IgD-negative memory B cell (primary cell): ENCODE data around the gene ZNF878. TPM values are rescaled to one million over a fixed set of nuclear protein-coding genes. Genes with fewer than 3 reads are reported as not detected.
A peak's percentile ranks its signal among the peaks of the same experiment; 100 is the strongest.
"Not testable (repeated sequence)": the region's sequence is repeated elsewhere in the genome, so short reads cannot be mapped to it uniquely, and the experiment has no call there.

Experiments used
- H3K27ac Mint-ChIP-seq, 3 donors: one replicate each; pipeline ENCODE4 v1.8.0; 2020 to 2022; ENCODE audit warnings: mild to moderate bottlenecking in 3 of 3, mixed read lengths in 3 of 3, moderate library complexity in 1 of 3
- H3K27me3 Mint-ChIP-seq: one replicate; pipeline ENCODE4 v1.8.0; 2021; ENCODE audit warnings: mixed read lengths
- H3K36me3 Mint-ChIP-seq: one replicate; pipeline ENCODE4 v1.8.0; 2020; ENCODE audit warnings: mild to moderate bottlenecking, mixed read lengths
- H3K4me1 Mint-ChIP-seq, 3 donors: one replicate each; pipeline ENCODE4 v1.8.0; 2020 to 2022; ENCODE audit warnings: mixed read lengths in 3 of 3, mild to moderate bottlenecking in 1 of 3
- H3K4me3 Mint-ChIP-seq, 4 donors: one replicate each; pipeline ENCODE4 v1.8.0; 2020 to 2022; ENCODE audit warnings: mild to moderate bottlenecking in 4 of 4, mixed read lengths in 4 of 4, moderate library complexity in 3 of 4
- H3K9me3 Mint-ChIP-seq, 3 donors: one replicate each; pipeline ENCODE4 v1.8.0; 2020 to 2021; ENCODE audit warnings: mixed read lengths in 3 of 3, mild to moderate bottlenecking in 1 of 3
- polyA plus RNA-seq: library from polyadenylated mRNA; unstranded; fragments of 300-500 nt; fragmentation: Illumina TruSeq; gene quantifications from one replicate; pipeline ENCODE4 v1.2.3, GENCODE V29; 2021

ZNF878 gene
- not detected for polyA plus RNA-seq

DNA sequence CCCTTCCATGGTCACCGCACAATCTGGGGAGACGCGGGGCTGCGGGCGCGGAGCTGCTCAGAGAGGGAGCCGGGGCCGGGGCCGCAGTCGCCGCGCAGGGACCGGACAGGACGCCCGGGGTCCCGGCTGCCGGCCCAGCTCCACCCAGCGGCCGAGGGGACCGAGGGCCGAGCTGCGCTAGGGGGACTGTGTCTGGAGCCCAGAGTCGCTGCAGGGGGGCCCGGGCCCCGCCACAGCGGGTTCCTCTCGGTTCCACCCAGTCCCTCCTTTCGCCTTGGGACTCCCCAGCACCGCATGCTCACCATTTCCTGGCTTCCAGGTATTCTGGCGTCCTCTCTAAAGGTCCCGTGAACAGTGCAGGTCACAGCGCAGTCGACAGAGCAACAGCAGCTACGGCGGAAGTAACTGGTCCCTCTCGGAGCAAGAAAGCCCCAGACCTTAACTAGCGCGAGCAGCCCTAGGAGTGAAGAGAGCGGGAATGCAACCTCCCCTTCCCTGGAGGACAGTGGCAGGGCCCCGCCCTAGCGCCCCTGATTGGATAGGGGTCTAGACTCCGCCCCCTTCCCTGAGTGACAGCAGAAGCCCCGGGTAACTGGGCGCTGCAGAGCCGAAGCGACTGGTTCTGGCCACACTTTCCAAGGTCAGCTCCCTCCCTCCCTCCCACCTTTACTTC is at the start of gene ZNF878:
TSS of gene ZNF878 (minus strand) at position 465 of the 673 bp plus-strand sequence. CDS start at position 305, 160 bp downstream.
- Mint-ChIP-seq H3K27ac (peak within 1 kb of the TSS in 1 of 3 donors; percentile 74), H3K4me3 (peak within 1 kb of the TSS; percentile 89 to 97 (median 94)), H3K36me3 (no peaks in the 10 kb centered on the region), H3K4me1 (peaks cover 5 to 15% (median 7%) of the 10 kb centered on the region in 3 donors), H3K9me3 (no peaks in the 10 kb centered on the region), H3K27me3 (peaks cover 7% of the 10 kb centered on the region)

DNA sequence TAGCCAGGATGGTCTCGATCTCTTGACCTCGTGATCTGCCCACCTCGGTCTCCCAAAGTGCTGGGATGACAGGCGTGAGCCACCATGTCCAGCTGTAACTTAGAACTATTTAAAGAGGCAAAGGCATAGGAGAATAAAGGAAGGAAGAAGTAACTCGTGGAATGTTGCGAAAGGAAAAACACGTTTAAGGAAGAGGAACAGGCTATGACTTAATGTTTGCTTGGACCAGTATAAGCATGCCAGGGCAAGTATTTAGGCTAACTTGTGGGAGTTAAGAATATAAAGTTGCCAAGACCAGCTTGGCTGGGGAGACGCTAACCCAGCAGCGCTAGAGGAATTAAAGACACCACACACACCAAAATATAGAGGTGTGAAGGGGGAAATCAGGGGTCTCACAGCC is 45.3 kb upstream of the ZNF878 start:
- H3K4me3 Mint-ChIP-seq: no peak overlapping the region
- peaks cover 6% of the 10 kb centered on the region for H3K27me3 Mint-ChIP-seq
- peaks cover 4 to 8% (median 5%) of the 10 kb centered on the region in 3 donors for H3K9me3 Mint-ChIP-seq
- H3K36me3 Mint-ChIP-seq: peaks cover 8% of the 10 kb centered on the region
- H3K27ac Mint-ChIP-seq: no peak overlapping the region
- H3K4me1 Mint-ChIP-seq: peaks cover 0 to 2% (median 2%) of the 10 kb centered on the region in 3 donors

DNA sequence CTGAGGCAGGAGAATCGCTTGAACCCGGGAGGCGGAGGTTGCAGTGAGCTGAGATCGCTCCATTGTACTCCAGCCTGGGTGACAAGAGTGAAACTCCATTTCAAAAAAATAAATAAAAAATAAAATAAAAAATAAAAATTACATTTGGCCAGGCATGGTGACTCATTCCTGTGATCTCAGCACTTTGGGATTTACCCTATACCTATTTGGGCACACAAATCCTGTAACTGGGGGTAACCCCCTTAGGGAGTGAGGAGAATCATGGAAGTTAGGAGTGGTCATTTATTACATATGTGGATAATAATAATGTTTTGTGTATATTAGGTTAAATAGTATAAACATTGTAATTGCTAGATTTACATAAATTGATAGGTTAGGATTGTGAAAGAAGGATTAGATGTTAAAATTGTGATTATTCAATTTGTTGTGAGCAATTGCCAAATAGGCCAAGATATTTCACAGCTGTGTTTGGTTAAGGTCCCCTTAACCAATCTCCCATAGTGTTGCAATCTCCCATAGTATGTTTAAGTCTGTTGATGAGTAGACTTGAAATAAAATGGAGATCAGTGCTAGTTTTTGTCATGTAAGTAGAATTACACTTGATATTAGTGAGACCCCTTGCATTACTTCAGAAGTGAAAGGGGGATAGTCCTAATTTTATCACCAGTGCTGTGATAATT is 42.5 kb upstream of the ZNF878 start:
- peaks cover 4 to 8% (median 6%) of the 10 kb centered on the region in 3 donors for H3K9me3 Mint-ChIP-seq
- H3K4me1 Mint-ChIP-seq: peaks cover 5 to 15% (median 8%) of the 10 kb centered on the region in 3 donors
- H3K36me3 Mint-ChIP-seq: peaks cover 13% of the 10 kb centered on the region
- H3K27ac Mint-ChIP-seq: no peak overlapping the region
- H3K27me3 Mint-ChIP-seq: peaks cover 8% of the 10 kb centered on the region
- H3K4me3 Mint-ChIP-seq: no peak overlapping the region

DNA sequence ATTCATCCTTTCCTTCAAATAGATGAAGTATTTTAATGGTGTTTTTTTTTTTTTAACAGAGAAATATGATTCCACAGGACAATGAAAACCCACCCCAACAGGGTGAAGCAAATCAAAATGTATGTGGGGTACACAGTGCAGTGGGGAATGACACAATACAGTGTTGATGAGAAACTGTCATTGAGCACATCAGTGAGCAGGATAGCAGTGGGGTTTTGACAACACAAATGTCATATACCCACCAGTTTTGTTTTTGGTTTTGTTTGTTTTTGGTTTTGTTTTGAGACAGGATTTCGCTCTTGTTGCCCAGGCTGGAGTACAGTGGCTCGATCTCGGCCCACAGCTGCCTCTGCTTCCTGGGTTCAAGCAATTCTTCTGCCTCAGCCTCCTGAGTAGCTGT is 41.0 kb upstream of the ZNF878 start:
- H3K36me3 Mint-ChIP-seq: peaks cover 13% of the 10 kb centered on the region
- H3K4me3 Mint-ChIP-seq: peak overlapping the region in 2 of 4 donors; percentile 14 to 71
- no peak overlapping the region for H3K27ac Mint-ChIP-seq
- peaks cover 8% of the 10 kb centered on the region for H3K27me3 Mint-ChIP-seq
- H3K4me1 Mint-ChIP-seq: peaks cover 5 to 15% (median 8%) of the 10 kb centered on the region in 3 donors
- peaks cover 2 to 8% (median 3%) of the 10 kb centered on the region in 3 donors for H3K9me3 Mint-ChIP-seq

DNA sequence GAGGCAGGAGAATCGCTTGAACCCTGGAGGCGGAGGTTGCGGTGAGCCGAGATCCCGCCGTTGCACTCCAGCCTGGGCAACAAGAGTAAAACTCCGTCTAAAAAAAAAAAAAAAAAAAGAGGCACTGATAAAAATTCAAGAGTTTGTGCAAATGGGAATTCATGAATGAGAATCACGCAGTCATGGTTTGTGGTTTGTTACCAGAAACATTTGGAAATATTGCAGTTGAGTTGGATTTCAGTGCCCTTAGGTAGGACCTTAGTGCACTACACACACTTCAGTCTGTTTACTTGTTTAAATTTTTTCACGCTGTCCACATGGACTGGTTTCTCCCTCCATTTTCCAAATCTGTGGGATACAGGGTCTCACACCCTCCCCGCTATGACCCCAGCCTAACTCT is 40.2 kb upstream of the ZNF878 start:
- peaks cover 5 to 15% (median 8%) of the 10 kb centered on the region in 3 donors for H3K4me1 Mint-ChIP-seq
- peak overlapping the region; percentile 14 to 91 (median 80) for H3K4me3 Mint-ChIP-seq
- H3K27ac Mint-ChIP-seq: no peak overlapping the region
- peaks cover 12% of the 10 kb centered on the region for H3K36me3 Mint-ChIP-seq
- H3K27me3 Mint-ChIP-seq: peaks cover 8% of the 10 kb centered on the region
- peaks cover under 1 to 8% (median 2%) of the 10 kb centered on the region in 3 donors for H3K9me3 Mint-ChIP-seq

DNA sequence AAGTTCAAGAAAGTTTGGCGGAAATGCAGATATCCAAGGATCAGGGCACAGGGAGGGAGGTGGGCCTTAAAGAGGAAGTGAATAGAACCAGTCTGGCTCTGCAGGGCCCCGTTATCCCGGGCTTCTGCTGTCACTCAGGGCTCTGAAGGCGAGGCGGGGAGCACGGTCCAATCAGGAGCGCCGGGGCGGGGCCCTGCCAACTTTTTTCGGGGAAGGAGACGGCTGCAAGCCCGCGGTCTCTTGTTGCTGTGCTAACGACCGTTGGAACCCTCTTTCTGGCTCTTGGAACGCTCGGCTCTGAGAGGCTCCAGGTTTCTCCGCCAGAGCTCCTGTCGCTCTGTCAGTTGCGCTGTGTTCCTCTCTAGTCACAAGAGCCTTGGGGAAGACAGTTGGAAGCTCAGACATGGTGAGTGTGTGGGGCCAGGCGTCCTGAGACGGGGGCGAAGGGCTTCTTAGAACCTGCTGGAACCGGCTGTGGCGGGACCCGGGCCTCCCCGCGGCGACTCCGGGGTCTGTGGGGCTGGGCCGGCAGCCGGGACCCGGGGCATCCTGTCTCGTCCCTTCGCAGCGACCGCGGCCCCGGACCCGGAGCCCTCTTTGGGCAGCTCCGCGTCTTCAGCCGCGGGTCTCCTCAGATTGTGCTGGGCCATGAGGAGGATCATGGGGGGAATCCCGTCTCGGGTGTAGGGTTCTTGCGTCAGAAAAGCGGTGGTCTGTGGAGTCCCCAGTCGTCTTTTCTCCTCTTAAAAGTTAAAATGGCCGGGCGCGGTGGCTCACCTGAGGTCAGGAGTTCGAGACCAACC is 39.5 kb upstream of the ZNF878 start:
- H3K4me3 Mint-ChIP-seq: peak overlapping the region; percentile 73 to 94 (median 84)
- H3K27ac Mint-ChIP-seq: peak overlapping the region in 1 of 3 donors; percentile 71
- peaks cover 5 to 15% (median 8%) of the 10 kb centered on the region in 3 donors for H3K4me1 Mint-ChIP-seq
- peaks cover 11% of the 10 kb centered on the region for H3K36me3 Mint-ChIP-seq
- H3K9me3 Mint-ChIP-seq: peaks cover 0 to 8% (median 2%) of the 10 kb centered on the region in 3 donors
- H3K27me3 Mint-ChIP-seq: peaks cover 8% of the 10 kb centered on the region

DNA sequence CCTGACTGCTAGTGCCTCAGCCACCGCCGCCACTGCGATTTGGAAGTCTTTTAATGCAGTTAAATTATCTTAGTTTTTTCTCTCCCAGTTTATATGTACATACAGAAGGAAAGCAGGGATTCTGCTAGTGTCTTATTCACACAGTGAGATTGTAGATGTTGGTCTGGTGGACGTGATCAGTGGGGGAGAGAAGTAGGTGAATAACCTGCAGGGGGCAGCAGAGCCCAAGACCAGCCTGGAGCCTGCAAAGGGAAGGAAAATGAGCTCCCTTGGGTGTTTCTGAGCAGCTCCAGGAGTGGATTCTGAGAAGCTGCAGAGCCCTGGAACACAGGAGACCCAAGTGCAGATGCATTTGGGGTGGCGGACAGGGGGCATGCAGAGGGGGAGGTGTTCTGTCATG is 38.0 kb upstream of the ZNF878 start:
- H3K27me3 Mint-ChIP-seq: peaks cover 8% of the 10 kb centered on the region
- peaks cover 5 to 15% (median 8%) of the 10 kb centered on the region in 3 donors for H3K4me1 Mint-ChIP-seq
- peak overlapping the region in 2 of 4 donors; percentile 78 to 91 for H3K4me3 Mint-ChIP-seq
- H3K27ac Mint-ChIP-seq: no peak overlapping the region
- H3K36me3 Mint-ChIP-seq: peaks cover 11% of the 10 kb centered on the region
- peaks cover 0 to 6% (median 2%) of the 10 kb centered on the region in 3 donors for H3K9me3 Mint-ChIP-seq

DNA sequence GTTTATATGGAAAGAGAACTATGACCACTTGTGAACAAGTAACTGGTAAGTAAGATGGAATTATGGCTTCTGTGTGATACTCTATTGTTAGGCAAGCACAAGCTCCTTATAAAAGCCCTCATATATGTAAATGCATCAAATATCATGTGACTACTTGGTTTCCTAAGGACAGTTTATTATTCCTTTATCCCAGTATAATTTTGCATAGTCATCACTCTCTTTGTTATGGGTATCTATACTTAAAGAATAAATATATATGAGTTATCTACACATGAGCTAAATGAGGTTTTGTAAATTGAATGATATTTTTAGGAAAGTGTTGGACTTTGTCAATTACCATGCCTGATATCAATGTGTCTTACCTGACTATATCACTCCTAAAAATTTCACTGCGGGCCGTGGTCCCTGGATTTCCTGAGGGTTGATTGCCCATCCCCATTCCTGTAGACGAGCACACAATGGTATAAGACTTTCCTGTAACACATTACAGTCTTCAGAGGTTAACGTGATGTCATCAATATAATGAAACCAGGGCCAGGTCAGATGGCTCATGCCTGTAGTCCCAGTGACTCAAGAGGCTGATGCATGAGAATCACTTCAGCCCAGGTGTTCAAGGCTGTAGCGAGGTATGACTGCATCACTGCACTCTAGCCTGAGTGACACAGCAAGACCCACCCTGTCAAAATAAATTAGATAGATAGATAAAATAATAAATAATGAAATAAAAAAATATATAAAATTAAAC is 32.5 kb upstream of the ZNF878 start:
- H3K27ac Mint-ChIP-seq: no peak overlapping the region
- no peak overlapping the region for H3K4me3 Mint-ChIP-seq
- peaks cover 3% of the 10 kb centered on the region for H3K36me3 Mint-ChIP-seq
- H3K4me1 Mint-ChIP-seq: no peaks in the 10 kb centered on the region
- peaks cover 2 to 14% (median 9%) of the 10 kb centered on the region in 3 donors for H3K9me3 Mint-ChIP-seq
- H3K27me3 Mint-ChIP-seq: no peaks in the 10 kb centered on the region

DNA sequence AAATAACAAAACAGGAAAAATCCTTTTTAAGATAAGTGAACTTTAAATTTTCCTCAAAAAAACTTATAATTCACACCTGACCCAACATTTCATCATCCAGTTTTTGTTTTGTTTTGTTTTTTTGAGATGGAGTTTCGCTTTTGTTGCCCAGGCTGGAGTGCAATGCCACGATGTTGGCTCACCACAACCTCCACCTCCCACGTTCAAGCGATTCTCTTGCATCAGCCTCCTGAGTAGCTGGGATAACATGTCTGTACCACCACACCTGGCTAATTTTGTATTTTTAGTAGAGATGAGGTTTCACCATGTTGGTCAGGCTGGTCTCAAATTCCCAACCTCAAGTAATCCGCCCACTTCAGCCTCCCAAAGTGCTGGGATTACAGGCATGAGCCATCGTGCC is 30.6 kb upstream of the ZNF878 start:
- peaks cover 2 to 19% (median 9%) of the 10 kb centered on the region in 3 donors for H3K9me3 Mint-ChIP-seq
- H3K36me3 Mint-ChIP-seq, H3K4me1 Mint-ChIP-seq, H3K27ac Mint-ChIP-seq, H3K27me3 Mint-ChIP-seq, H3K4me3 Mint-ChIP-seq: not testable (repeated sequence)

DNA sequence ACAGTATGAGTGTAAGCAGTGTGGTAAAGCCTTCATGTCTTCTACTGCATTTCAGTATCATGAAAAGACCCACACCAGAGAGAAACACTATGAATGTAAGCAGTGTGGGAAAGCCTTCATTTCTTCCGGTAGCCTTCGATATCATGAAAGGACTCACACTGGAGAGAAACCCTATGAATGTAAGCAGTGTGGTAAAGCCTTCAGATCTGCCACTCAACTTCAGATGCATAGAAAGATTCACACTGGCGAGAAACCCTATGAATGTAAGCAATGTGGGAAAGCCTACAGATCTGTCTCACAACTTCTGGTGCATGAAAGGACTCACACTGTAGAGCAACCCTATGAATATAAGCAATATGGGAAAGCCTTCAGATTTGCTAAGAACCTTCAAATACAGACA is 24.6 kb upstream of the ZNF878 start:
- H3K36me3 Mint-ChIP-seq: peaks cover 22% of the 10 kb centered on the region
- H3K27ac Mint-ChIP-seq: no peak overlapping the region
- H3K9me3 Mint-ChIP-seq: peaks cover 12 to 50% (median 35%) of the 10 kb centered on the region in 3 donors
- no peak overlapping the region for H3K4me3 Mint-ChIP-seq
- H3K4me1 Mint-ChIP-seq: no peaks in the 10 kb centered on the region
- H3K27me3 Mint-ChIP-seq: no peaks in the 10 kb centered on the region

DNA sequence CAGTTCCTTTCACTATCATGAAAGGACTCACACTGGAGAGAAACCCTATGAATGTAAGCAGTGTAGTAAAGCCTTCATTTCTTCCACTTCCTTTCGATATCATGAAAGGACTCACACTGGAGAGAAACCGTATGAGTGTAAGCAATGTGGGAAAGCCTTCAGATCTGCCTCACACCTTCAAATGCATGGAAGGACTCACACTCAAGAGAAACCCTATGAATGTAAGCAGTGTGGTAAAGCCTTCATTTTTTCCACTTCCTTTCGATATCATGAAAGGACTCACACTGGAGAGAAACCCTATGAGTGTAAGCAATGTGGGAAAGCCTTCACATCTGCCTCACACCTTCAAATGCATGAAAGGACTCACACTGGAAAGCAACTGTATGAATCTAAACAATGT is 23.6 kb upstream of the ZNF878 start:
- H3K27me3 Mint-ChIP-seq, H3K4me3 Mint-ChIP-seq: not testable (repeated sequence)
- peaks cover 22% of the 10 kb centered on the region for H3K36me3 Mint-ChIP-seq

DNA sequence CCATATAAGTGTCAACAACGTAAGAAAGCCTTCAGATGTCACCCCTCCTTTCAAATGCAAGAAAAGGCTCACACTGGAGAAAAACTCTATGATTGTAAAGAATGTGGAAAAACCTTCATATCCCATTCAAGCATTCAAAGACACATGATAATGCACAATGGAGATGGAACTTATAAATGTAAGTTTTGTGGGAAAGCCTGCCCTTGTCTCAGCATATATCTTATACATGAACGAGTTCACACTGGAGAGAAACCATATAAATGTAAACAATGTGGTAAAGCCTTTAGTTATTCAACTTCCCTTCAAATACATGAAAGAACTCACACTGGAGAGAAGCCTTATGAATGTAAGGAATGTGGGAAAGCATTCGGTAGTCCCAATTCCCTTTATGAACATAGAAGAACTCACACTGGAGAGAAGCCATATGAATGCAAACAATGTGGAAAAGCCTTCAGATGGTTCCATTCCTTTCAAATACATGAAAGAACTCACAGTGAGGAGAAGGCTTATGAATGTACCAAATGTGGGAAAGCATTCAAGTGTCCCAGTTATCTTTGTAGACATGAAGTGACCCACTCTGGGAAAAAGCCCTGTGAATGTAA is 22.9 kb upstream of the ZNF878 start:
- H3K4me1 Mint-ChIP-seq: no peaks in the 10 kb centered on the region
- H3K9me3 Mint-ChIP-seq: peaks cover 15 to 50% (median 37%) of the 10 kb centered on the region in 3 donors
- H3K36me3 Mint-ChIP-seq: peaks cover 27% of the 10 kb centered on the region
- no peaks in the 10 kb centered on the region for H3K27me3 Mint-ChIP-seq
- peak overlapping the region in 1 of 3 donors; percentile 73 for H3K27ac Mint-ChIP-seq
- H3K4me3 Mint-ChIP-seq: no peak overlapping the region

More for the DNA sequence above, 23.6 kb upstream of the ZNF878 start:
- H3K27ac Mint-ChIP-seq: peak overlapping the region in 1 of 3 donors; percentile 49
- peaks cover 12 to 48% (median 35%) of the 10 kb centered on the region in 3 donors for H3K9me3 Mint-ChIP-seq
- H3K4me1 Mint-ChIP-seq: not testable (repeated sequence)

DNA sequence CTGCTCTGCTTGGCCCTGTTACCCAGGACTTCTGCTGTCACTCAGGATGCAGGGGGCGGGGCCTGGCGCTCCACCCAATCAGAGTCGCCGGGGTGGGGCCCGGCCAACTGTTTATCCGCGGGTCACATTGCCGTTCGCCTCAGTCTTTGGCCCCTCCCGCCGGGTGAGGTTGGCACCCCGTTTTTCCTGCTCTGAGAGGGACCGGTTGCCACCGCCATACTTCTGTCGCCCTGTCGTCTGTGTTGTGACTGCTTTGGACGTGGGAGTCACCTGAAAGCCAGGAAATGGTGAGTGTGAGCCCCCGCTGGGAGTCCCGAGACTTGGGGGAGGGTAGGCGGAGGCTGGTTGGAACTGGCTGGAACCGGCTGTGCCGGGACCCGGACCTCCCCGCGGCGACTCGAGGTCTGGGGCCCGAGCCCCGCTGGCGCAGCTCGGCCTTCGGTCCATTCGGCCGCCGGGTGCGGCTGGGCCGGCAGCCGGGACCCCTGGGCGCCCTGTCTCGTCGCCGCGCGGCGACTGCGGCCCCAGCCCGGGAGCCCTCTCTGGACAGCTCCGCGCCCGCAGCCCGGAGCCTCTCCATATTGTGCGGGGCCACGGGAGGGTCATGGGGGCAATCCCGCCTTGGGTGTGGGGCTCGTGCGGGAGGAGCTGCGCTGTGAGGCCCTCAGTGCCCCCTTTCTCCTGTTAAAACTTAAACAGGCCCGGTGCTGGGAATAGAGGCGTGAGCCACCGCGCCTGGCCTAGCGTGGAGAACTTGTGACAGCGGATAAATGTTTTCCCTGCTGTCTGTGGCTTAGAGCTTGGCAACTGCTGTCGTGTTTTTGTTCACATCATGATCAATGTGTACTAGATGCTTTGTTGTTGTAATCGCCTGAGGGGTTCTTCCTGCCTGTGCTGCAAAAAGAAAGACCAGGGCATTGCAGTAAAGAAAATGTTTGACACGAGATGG is 12.1 kb upstream of the ZNF878 start, which contains the start of gene ZNF844:
TSS of gene ZNF844 (plus strand) at position 142 of the 949 bp plus-strand sequence. CDS start at position 285, 143 bp downstream.
- H3K27me3 Mint-ChIP-seq: no peaks in the 10 kb centered on the region
- H3K9me3 Mint-ChIP-seq: no peaks in the 10 kb centered on the region
- H3K4me3 Mint-ChIP-seq: peak within 1 kb of the TSS; percentile 90 to 96 (median 96)
- peaks cover 4 to 8% (median 6%) of the 10 kb centered on the region in 3 donors for H3K4me1 Mint-ChIP-seq
- H3K36me3 Mint-ChIP-seq: peaks cover 2% of the 10 kb centered on the region
- H3K27ac Mint-ChIP-seq: peak within 1 kb of the TSS; percentile 71 to 88 (median 85)
